CD4-positive, alpha-beta T cell treated with Interleukin-2 at 100 ng/mL for 4 hours (primary cell): ENCODE measurements around the gene DCST2.
A peak's percentile ranks its signal among the peaks of the same experiment; 100 is the strongest.

Source experiments
- DNase-seq: peaks from one replicate; pipeline ENCODE4 v3.0.0-alpha.2; 2020; ENCODE audit warnings: low spot score

Gene DCST2

GRCh38 chr1:155049651-155050559, 16.3 kb upstream of the DCST2 start:
- no peak for DNase-seq

DNA sequence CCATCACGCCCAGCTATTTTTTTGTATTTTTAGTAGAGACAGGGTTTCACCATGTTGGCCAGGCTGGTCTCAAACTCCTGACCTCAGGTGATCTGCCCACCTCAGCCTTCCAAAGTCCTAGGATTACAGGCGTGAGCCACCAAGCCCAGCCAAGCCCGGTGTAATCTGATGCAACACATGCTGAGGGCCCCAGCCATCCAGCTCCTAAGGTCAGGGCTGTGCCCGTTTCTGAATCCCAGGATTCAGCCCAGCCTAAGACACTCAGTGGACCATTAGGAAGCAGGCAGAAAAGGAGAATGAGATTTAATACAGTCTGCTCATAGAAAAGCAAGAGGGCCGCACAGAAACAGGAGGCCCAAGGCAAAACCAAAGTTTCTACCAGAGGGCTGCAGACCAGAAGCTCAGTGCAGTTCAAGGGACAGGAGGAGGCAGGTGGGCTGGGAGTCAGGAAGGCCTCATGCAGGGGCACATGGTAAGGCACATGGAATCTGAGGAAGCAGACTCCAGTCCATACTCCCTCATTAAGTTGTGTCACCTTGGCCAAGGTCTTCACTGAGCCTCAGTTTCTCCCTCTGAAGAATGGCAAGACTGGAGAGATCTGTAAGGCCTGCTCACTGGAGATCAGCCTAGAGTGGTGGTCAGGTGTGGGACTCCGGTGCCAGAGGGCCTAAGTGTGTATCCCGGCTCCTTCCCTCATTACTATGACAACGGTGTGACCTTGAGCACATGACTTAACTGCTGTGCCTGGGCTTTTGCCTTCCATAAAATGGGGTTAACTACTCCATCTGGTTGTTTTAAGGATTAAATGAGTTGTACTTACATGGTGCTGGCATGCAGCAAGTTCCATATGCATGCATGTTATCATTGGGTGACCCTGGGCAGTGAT, 15.1 kb upstream of the DCST2 start:
- no peak for DNase-seq

DNA sequence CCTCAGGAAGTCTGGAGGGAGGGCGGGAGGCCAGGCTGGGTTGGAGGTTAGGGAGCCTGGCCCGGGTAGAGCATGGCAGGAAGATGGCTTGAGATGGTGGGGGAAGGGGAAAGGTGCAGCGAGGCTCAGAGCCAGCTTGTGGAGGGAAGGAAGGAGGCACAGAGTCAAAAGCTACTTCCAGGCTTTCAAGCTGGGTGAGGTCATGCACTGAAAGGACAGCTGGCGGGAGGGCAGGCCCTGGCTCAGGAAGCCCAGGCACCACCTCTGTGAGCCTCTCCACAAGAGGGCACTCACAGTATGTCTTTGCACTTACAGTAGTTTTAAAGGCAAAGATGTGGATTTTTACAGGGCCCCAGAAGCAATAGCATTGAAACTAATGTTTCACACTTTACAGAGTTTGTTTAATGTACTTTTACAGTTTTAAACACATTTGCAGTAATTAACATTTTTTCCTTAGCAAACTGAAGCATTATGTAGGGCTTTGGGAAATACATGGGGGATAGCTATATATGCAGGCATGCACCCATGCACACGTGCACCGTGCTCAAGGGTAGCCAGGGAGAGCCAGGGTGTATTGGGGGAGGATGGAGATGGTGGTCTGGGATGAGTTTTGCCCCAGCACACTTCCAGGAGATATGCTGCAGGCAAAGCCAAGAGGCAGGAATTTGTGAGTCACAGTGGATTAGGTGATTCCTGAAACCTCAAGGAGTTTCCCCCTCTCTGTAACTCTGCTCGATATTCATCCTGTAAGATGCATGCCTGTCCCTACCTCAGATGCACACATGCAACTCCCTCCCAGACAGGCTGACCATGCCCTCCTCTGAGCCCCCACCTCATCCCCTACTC, 11.5 kb upstream of the DCST2 start:
- peak; percentile 74 for DNase-seq

DNA sequence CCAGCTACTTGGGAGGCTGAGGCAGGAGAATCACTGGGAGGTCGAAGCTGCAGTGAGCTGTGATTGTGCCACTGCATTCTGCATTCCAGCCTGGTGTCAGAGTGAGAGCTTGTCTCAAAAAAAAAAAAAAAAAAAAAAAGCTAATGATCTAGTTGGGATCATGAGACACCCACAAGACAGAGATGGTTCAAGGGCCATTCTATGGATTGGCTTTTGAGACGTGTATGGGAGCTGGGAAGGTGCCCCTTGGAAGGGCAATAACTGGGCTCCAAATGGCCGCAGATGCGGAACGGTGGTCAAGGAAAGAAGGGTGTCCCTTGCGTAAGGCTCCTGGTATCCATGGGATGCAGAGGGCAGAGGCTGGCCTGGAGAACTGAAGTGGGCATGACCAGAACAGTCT, 10.8 kb upstream of the DCST2 start:
- DNase-seq = no peak

DNA sequence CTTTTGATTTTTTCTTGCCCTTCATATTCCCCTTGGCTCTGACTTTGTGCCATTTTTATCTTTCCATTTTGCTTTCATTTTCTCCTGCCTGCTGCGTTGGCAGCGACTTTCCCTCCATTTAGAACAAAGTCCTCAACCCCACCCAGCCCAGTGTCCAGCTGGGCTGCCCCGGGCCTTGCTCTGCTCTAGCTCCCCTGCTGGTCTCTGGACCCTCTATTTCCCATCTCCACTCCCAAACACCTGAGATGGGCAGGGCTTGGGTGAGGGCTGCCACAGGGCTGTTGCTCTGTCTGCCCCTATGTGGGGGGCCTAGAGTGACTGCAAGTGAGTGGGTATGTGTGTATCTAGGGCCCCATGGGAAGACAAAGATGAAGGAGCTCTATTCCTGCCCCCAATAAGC, 10.2 kb upstream of the DCST2 start:
- no peak for DNase-seq

DNA sequence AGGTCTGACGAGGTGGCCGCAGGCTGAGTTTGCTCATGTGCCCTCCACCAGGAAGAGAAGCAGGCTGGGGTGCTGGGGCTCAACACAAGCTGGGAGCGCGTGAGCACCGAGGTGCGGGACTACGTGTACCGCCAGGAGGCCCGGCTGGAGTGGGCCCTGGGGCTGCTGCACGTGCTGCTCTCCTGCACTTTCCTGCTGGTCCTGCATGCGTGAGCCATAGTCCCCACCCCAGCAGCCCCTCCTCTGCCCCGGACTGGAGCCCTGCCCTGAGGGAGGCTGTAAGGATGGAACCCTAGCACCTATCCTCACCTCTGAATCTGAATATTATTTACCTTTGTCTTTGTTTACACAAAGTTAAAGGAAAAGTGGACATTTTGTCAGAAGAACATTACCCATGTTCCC, 9.7 kb upstream of the DCST2 start:
- no peak for DNase-seq

GRCh38 chr1:155042789-155043188, 9.2 kb upstream of the DCST2 start:
- DNase-seq = no peak

- DNase-seq = no peak
Observed at GRCh38 chr1:155040358-155041093, 6.9 kb upstream of the DCST2 start.

GRCh38 chr1:155039308-155039669, 5.7 kb upstream of the DCST2 start:
- DNase-seq = no peak

GRCh38 chr1:155038602-155039307, 5.2 kb upstream of the DCST2 start:
- no peak for DNase-seq

DNA sequence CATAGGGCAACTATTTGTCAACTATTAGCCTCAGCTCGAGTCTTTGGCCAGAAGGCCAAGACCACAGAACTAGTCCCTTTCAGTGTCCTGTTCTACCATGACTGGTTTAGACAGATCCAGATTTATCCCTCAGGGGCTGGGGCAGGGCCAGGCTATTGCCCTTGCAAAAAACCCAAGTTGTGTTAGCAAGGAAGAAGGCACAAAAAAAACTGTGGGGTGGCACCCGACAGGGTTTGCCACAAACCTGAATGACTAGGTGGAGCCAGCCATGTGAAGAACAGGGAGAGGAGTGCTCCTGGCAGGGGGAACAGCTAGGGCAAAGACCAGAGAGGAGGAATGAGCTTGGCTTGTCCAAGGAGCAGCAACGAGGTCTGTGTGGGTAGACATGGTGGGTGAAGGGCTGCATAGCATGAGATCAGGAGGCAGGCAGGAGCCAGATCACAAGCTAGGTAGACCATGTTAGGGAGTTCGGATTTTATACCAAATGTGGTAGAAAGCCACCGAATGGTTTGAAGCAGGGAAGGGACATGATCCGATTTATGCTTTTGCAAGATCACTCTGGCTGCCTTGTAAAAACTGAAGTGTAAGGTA, 4.4 kb upstream of the DCST2 start:
- no peak for DNase-seq

- DNase-seq = no peak
Observed at GRCh38 chr1:155037043-155037442, 3.5 kb upstream of the DCST2 start.

GRCh38 chr1:155035936-155036335, 2.4 kb upstream of the DCST2 start:
- no peak for DNase-seq

DNA sequence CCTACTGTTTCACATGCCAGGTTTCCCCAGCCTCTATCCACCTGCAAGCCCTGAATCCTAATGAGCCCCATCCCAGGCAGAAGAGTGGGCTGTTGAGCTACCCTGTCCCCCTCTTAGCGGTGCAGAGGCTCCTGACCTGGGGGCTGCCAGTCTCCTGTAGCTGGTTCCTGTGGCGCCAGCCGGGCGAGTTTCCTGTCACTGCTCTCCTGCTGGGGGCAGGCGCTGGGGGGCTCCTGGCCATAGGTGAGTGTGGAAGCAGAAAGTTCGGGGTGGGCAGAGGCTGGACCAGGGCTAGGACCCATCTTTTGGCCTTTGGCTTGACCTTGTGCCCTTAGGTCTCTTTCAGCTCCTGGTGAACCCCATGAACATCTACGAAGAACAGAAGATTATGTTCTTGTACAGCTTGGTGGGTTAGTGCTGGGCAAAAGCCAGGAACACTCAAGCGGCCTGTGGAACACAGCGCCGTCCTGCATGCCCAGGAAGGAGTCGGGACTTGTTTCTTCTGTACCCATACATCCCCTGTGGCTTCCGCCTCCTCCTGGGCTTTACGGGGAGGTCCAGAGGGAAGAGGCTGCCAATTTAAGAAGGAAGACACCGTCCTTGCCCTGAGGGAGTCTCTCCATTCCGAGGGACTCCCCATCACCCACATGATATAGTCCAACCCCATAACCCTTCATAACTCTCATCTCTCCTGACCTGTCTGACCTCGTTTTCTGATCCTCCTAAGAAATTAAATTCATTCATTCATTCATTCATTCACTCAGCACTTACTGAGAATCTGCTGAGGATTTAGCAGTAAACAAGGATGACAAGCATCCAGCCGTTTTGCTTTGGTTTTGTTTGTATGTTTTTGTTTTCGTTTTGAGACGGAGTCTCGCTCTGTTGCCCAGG, 982 bp upstream of the DCST2 start:
- DNase-seq = no peak

GRCh38 chr1:155032886-155033285, 695 bp downstream of the DCST2 start:
- no peak for DNase-seq

- no peak for DNase-seq
Observed at GRCh38 chr1:155030899-155031298, 2.7 kb downstream of the DCST2 start.

- no peak for DNase-seq
Observed at GRCh38 chr1:155030243-155030795, 3.3 kb downstream of the DCST2 start.

DNA sequence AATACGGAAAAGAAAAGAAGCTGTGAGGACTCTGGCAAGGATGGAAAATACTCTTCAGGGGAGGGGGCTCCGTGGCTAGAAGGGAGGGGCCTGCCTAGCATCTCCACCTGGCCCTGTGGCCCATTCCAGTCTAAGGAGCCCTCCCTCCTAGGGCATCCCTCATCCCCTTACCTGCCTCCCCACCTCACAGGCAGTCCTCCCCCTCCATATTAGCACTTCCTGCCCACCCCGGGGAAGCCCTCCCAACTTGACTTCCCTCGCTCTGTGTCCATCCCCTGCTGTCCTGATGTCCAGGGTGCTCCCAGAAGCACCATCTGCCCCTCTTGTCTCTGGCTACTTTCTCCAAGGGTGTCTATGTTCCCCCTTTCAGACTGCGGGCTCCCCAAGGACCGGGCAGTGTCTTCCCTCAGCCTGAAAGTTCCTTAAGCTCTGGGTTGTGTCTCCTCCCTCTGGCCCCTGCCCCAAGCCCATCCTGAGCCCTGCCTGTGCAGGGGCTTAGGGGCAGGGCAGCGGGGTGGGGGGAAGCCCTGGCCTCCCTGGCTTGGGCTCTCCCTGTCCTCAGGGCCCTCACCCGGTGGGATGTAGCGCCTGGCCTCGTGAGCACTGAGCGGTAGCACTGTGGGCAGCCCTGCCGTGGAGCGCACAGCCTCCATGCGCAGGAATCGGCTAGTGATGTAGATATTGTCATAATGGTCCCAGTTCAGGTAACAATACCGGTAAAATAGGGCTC, 3.9 kb downstream of the DCST2 start:
- DNase-seq = no peak
